Glutamatergic neuron (in vitro differentiated cells): ENCODE measurements around the gene AKAP7. TPM values are rescaled to one million over a fixed set of nuclear protein-coding genes. Genes with fewer than 3 reads are reported as not detected.

Experiments used
- DNase-seq: peaks from one replicate; pipeline ENCODE4 v3.0.0; 2022
- H3K27ac Mint-ChIP-seq: one replicate; pipeline ENCODE4 v1.8.0; 2020; ENCODE audit warnings: mild to moderate bottlenecking, mixed read lengths, inconsistent platforms; ENCODE audit not compliant: unreplicated experiment
- H3K27me3 Mint-ChIP-seq: one replicate; pipeline ENCODE4 v1.8.0; 2020; ENCODE audit warnings: mild to moderate bottlenecking, moderate library complexity, mixed read lengths, inconsistent platforms; ENCODE audit not compliant: unreplicated experiment
- H3K36me3 Mint-ChIP-seq: one replicate; pipeline ENCODE4 v1.8.0; 2020; ENCODE audit warnings: mild to moderate bottlenecking, mixed read lengths, inconsistent platforms; ENCODE audit not compliant: unreplicated experiment
- H3K4me1 Mint-ChIP-seq: one replicate; pipeline ENCODE4 v1.8.0; 2020; ENCODE audit warnings: mild to moderate bottlenecking, low read depth, mixed read lengths, inconsistent platforms; ENCODE audit not compliant: unreplicated experiment
- H3K4me3 Mint-ChIP-seq: one replicate; pipeline ENCODE4 v1.8.0; 2020; ENCODE audit warnings: mild to moderate bottlenecking, mixed read lengths, inconsistent platforms; ENCODE audit not compliant: unreplicated experiment
- H3K9me3 Mint-ChIP-seq: one replicate; pipeline ENCODE4 v1.8.0; 2020; ENCODE audit warnings: mild to moderate bottlenecking, moderate library complexity, mixed read lengths, inconsistent platforms; ENCODE audit not compliant: unreplicated experiment
- total RNA-seq: library from RNA; stranded (reverse); fragmentation: NEBNext Ultra II Directional; extraction: Animal tissue kit (Norgen Biotek cat#: 25700); gene quantifications from one replicate; pipeline ENCODE4 v1.2.1, GENCODE V29; 2021; ENCODE audit not compliant: unreplicated experiment
- TF ChIP-seq, protein P1 (sequence below): fragments of 200-600 bp; sonication (generic); IDR thresholded peaks from one replicate; pipeline ENCODE4 v1.5.0; 2021; ENCODE audit not compliant: partially characterized antibody, unreplicated experiment

Gene AKAP7
- total RNA-seq, 1 donor from 2014 or later: 5.3 TPM

- H3K9me3 Mint-ChIP-seq: no peaks in the 10 kb centered on the region
- H3K4me1 Mint-ChIP-seq: peaks cover 2% of the 10 kb centered on the region
- TF ChIP-seq, protein P1, sequence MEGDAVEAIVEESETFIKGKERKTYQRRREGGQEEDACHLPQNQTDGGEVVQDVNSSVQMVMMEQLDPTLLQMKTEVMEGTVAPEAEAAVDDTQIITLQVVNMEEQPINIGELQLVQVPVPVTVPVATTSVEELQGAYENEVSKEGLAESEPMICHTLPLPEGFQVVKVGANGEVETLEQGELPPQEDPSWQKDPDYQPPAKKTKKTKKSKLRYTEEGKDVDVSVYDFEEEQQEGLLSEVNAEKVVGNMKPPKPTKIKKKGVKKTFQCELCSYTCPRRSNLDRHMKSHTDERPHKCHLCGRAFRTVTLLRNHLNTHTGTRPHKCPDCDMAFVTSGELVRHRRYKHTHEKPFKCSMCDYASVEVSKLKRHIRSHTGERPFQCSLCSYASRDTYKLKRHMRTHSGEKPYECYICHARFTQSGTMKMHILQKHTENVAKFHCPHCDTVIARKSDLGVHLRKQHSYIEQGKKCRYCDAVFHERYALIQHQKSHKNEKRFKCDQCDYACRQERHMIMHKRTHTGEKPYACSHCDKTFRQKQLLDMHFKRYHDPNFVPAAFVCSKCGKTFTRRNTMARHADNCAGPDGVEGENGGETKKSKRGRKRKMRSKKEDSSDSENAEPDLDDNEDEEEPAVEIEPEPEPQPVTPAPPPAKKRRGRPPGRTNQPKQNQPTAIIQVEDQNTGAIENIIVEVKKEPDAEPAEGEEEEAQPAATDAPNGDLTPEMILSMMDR: no peak
- no peaks in the 10 kb centered on the region for H3K27me3 Mint-ChIP-seq
- H3K4me3 Mint-ChIP-seq: no peak overlapping the region
- DNase-seq: no peak
- H3K36me3 Mint-ChIP-seq: no peaks in the 10 kb centered on the region
- H3K27ac Mint-ChIP-seq: no peak overlapping the region
These were observed 37.0 kb downstream of the AKAP7 start for GRCh38 chr6:131172222-131172621.

DNA sequence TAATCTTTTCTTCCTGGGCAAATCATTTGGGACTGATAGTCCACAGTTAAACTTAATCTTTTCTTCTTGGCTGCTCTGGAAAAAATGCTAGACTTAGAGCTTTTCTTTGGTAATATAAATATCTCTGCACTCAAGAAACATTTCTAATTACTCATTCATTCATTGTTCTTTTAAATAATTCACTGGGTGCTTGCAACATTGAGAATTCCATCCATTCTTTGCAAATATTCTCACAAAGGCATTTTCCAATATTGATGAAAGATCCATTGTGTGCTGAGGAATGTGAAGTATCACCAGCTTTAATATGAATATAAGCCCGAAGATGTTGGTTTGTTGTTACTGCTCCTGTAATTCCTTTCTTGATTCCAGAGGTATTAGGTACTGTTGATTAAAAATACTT, 38.4 kb downstream of the AKAP7 start:
- Mint-ChIP-seq H3K36me3 (no peaks in the 10 kb centered on the region), H3K4me3 (no peak overlapping the region), H3K9me3 (peaks cover under 1% of the 10 kb centered on the region), H3K4me1 (peaks cover 2% of the 10 kb centered on the region), H3K27ac (no peak overlapping the region), H3K27me3 (no peaks in the 10 kb centered on the region)
- no peak for DNase-seq
- TF ChIP-seq, protein P1: no peak

- no peak for DNase-seq
- TF ChIP-seq, protein P1: no peak
- Mint-ChIP-seq H3K4me3 (no peak overlapping the region), H3K4me1 (no peaks in the 10 kb centered on the region), H3K9me3 (peaks cover 2% of the 10 kb centered on the region), H3K27me3 (no peaks in the 10 kb centered on the region), H3K27ac (no peak overlapping the region), H3K36me3 (no peaks in the 10 kb centered on the region)
These were observed 40.3 kb downstream of the AKAP7 start for GRCh38 chr6:131175564-131175963.

GRCh38 chr6:131177996-131178395, 42.7 kb downstream of the AKAP7 start:
- Mint-ChIP-seq H3K36me3 (no peaks in the 10 kb centered on the region), H3K9me3 (peaks cover 2% of the 10 kb centered on the region), H3K4me3 (no peak overlapping the region), H3K4me1 (peaks cover under 1% of the 10 kb centered on the region), H3K27ac (no peak overlapping the region), H3K27me3 (no peaks in the 10 kb centered on the region)
- TF ChIP-seq, protein P1: no peak
- no peak for DNase-seq

DNA sequence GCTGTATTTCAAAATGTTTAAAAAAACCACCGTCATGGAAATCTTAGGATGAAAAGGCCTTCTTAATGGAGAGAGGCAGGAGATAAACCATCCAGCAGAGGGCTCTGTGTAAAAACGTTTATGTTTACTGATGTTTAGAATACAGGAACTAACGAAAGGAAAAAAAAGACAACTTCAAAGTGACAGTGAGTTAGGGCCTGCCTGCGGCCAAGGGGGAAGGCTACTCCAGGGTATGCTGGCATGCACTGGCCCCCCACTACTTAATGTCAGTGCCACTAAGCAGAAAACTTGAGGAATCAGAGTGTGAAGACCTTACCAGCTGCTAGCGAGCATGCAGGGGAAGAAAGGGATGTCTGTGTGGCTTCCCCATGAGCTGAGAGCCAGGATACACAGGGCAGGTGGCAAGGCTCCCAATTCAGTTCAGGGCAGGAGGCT, 47.7 kb downstream of the AKAP7 start:
- Mint-ChIP-seq H3K4me3 (no peak overlapping the region), H3K9me3 (peaks cover 4% of the 10 kb centered on the region), H3K27me3 (no peaks in the 10 kb centered on the region), H3K27ac (no peak overlapping the region), H3K36me3 (peaks cover 4% of the 10 kb centered on the region), H3K4me1 (peaks cover 3% of the 10 kb centered on the region)
- no peak for DNase-seq
- TF ChIP-seq, protein P1: peak; percentile 43
